ENCODE results near the gene INTS13. TPM values are rescaled to one million over a fixed set of nuclear protein-coding genes. Genes with fewer than 3 reads are reported as not detected.

Gene INTS13
- polyA plus RNA-seq, 1 of the 3 experiments (the other 2 are of a cell fraction), result 7.2 TPM

DNA sequence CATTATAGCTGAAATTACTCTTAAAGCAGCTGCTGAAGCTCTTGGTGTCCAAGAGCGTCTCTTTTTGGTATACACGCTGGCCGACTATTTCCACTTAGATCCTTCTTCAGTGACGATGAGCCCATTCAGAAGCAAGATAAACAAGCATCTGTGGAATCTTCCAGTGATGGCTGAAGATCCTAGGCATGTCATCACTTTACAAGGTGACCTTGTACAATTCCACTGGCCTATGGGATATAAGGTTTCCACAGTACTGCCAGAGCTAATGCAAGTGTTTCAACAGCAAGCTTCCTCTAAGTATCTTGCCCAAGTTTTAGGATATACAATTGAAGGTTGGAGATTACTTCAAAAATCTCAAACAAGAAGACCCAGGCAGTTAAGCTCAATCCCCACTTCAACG, 47.0 kb downstream of the INTS13 start:
- POLR2A ChIA-PET, result no interaction called here
- Histone ChIP-seq H3K9me3 (no peaks in the 10 kb centered on the region), H3K27ac (ENCODE audit: low read depth in 2 of 2, low read length in 1 of 2) (no peak overlapping the region), H4K20me1 (ENCODE audit: insufficient read depth) (no peaks in the 10 kb centered on the region), H3K9me2 (no peaks in the 10 kb centered on the region), H3K4me1 (ENCODE audit: control insufficient read depth in 1 of 2, insufficient read depth in 2 of 2, low read depth in 1 of 2, low read length in 1 of 2) (no peaks in the 10 kb centered on the region), H3K4me3 (ENCODE audit: low read depth in 2 of 2, low read length in 1 of 2) (no peak overlapping the region), H3F3A (replicated peaks; ENCODE audit: insufficient read depth) (no peaks in the 10 kb centered on the region), H3K79me2 (ENCODE audit: insufficient read depth) (no peaks in the 10 kb centered on the region), H2AFZ (ENCODE audit: low read depth) (no peak overlapping the region), H3K4me2 (no peak overlapping the region), H3K36me3 (replicated peaks in 1 of 2; ENCODE audit: control insufficient read depth in 1 of 2, insufficient read depth in 2 of 2, low read length in 1 of 2) (no peaks in the 10 kb centered on the region), H3K27me3 (ENCODE audit: insufficient read depth) (no peaks in the 10 kb centered on the region), H3K9ac (no peak overlapping the region)
- CTCF ChIA-PET, result interaction anchor here (1.0 to 5.8 kb wide), 3 partner anchors 47 to 414 kb away, joined by 3 to 21 read pairs (median 3); partner anchors contain the start of gene ITPR2
- WGBS (ENCODE audit: low lambda C conversion rate), result 89% methylated on average over 5 of the region's 5 CpGs
- DNase-seq, result no peak
- TF ChIP-seq RFX5 (IDR thresholded peaks at IDR 0.05; ENCODE audit: low read length) (no peak), YY1 (IDR thresholded peaks at IDR 0.05; ENCODE audit: low read depth) (no peak), ELF1 (IDR thresholded peaks at IDR 0.05) (no peak), TCF12 (IDR thresholded peaks at IDR 0.05) (no peak), TAF1 (IDR thresholded peaks at IDR 0.05; ENCODE audit: borderline replicate concordance, low read depth, low read length) (no peak), FOXJ3 (CRISPR knock-in tag; IDR thresholded peaks at IDR 0.05) (no peak), GABPA (IDR thresholded peaks at IDR 0.05; ENCODE audit: low read depth) (no peak), NFIC (IDR thresholded peaks at IDR 0.05; ENCODE audit: borderline replicate concordance) (no peak), RXRA (IDR thresholded peaks at IDR 0.05; ENCODE audit: borderline replicate concordance, low read depth) (no peak), MEF2A (IDR thresholded peaks at IDR 0.05; ENCODE audit: borderline replicate concordance, low read depth) (no peak), POLR2AphosphoS5 (IDR thresholded peaks at IDR 0.05; ENCODE audit: low read depth, low read length) (no peak), SMC3 (IDR thresholded peaks at IDR 0.05; ENCODE audit: low read depth, low read length) (no peak), TEAD4 (IDR thresholded peaks at IDR 0.05; ENCODE audit: borderline replicate concordance, insufficient read depth) (no peak)
- TF ChIP-seq, protein P1, sequence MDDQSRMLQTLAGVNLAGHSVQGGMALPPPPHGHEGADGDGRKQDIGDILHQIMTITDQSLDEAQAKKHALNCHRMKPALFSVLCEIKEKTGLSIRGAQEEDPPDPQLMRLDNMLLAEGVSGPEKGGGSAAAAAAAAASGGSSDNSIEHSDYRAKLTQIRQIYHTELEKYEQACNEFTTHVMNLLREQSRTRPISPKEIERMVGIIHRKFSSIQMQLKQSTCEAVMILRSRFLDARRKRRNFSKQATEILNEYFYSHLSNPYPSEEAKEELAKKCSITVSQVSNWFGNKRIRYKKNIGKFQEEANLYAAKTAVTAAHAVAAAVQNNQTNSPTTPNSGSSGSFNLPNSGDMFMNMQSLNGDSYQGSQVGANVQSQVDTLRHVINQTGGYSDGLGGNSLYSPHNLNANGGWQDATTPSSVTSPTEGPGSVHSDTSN (IDR thresholded peaks at IDR 0.05), result no peak
- TF ChIP-seq, protein P2, sequence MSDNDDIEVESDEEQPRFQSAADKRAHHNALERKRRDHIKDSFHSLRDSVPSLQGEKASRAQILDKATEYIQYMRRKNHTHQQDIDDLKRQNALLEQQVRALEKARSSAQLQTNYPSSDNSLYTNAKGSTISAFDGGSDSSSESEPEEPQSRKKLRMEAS (IDR thresholded peaks at IDR 0.05; ENCODE audit: low read depth), result no peak
- TF ChIP-seq, protein P3, sequence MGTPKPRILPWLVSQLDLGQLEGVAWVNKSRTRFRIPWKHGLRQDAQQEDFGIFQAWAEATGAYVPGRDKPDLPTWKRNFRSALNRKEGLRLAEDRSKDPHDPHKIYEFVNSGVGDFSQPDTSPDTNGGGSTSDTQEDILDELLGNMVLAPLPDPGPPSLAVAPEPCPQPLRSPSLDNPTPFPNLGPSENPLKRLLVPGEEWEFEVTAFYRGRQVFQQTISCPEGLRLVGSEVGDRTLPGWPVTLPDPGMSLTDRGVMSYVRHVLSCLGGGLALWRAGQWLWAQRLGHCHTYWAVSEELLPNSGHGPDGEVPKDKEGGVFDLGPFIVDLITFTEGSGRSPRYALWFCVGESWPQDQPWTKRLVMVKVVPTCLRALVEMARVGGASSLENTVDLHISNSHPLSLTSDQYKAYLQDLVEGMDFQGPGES (IDR thresholded peaks at IDR 0.05; ENCODE audit: low read depth, low read length), result no peak
- TF ChIP-seq, protein P4, sequence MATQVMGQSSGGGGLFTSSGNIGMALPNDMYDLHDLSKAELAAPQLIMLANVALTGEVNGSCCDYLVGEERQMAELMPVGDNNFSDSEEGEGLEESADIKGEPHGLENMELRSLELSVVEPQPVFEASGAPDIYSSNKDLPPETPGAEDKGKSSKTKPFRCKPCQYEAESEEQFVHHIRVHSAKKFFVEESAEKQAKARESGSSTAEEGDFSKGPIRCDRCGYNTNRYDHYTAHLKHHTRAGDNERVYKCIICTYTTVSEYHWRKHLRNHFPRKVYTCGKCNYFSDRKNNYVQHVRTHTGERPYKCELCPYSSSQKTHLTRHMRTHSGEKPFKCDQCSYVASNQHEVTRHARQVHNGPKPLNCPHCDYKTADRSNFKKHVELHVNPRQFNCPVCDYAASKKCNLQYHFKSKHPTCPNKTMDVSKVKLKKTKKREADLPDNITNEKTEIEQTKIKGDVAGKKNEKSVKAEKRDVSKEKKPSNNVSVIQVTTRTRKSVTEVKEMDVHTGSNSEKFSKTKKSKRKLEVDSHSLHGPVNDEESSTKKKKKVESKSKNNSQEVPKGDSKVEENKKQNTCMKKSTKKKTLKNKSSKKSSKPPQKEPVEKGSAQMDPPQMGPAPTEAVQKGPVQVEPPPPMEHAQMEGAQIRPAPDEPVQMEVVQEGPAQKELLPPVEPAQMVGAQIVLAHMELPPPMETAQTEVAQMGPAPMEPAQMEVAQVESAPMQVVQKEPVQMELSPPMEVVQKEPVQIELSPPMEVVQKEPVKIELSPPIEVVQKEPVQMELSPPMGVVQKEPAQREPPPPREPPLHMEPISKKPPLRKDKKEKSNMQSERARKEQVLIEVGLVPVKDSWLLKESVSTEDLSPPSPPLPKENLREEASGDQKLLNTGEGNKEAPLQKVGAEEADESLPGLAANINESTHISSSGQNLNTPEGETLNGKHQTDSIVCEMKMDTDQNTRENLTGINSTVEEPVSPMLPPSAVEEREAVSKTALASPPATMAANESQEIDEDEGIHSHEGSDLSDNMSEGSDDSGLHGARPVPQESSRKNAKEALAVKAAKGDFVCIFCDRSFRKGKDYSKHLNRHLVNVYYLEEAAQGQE (IDR thresholded peaks at IDR 0.05; ENCODE audit: low read depth, low read length), result no peak
- TF ChIP-seq, protein P5, sequence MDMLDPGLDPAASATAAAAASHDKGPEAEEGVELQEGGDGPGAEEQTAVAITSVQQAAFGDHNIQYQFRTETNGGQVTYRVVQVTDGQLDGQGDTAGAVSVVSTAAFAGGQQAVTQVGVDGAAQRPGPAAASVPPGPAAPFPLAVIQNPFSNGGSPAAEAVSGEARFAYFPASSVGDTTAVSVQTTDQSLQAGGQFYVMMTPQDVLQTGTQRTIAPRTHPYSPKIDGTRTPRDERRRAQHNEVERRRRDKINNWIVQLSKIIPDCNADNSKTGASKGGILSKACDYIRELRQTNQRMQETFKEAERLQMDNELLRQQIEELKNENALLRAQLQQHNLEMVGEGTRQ (IDR thresholded peaks at IDR 0.05; ENCODE audit: borderline replicate concordance, low read depth, low read length), result no peak
- TF ChIP-seq, protein P6, sequence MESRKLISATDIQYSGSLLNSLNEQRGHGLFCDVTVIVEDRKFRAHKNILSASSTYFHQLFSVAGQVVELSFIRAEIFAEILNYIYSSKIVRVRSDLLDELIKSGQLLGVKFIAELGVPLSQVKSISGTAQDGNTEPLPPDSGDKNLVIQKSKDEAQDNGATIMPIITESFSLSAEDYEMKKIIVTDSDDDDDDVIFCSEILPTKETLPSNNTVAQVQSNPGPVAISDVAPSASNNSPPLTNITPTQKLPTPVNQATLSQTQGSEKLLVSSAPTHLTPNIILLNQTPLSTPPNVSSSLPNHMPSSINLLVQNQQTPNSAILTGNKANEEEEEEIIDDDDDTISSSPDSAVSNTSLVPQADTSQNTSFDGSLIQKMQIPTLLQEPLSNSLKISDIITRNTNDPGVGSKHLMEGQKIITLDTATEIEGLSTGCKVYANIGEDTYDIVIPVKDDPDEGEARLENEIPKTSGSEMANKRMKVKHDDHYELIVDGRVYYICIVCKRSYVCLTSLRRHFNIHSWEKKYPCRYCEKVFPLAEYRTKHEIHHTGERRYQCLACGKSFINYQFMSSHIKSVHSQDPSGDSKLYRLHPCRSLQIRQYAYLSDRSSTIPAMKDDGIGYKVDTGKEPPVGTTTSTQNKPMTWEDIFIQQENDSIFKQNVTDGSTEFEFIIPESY (IDR thresholded peaks at IDR 0.05; ENCODE audit: borderline replicate concordance, low read depth), result no peak

Measured in SK-N-SH (cell line).